Right lobe of liver (tissue), 6 donors: ENCODE measurements around the gene CPEB4. TPM values are rescaled to one million over a fixed set of nuclear protein-coding genes. Genes with fewer than 3 reads are reported as not detected.

Source experiments
- ATAC-seq, 4 donors: fragments of 200-7000 bp; cut with Tn5 transposase; one replicate each; pipeline ENCODE4 v1.9.1; 2020; ENCODE audit warnings: mild to moderate bottlenecking in 4 of 4, moderate library complexity in 4 of 4
- DNase-seq, 3 donors: peaks; one replicate each; pipeline ENCODE4 v3.0.0-alpha.2; 2020
- H3K27ac ChIP-seq, 3 donors: fragments of 200-600 bp; one replicate each; pipeline ENCODE4 v1.8.0; 2022
- H3K27me3 ChIP-seq, 2 donors: fragments of 200-600 bp; one replicate each; pipeline ENCODE4 v1.8.0; 2022
- H3K36me3 ChIP-seq, 4 donors: fragments of 200-600 bp; sonication (generic) in 1 of 4; one replicate each; pipeline versions ENCODE4 v1.5.1 to v1.8.0; 2017 to 2022; ENCODE audit warnings: control low read depth in 1 of 4
- H3K4me1 ChIP-seq, 4 donors: fragments of 200-600 bp; sonication (generic) in 1 of 4; one replicate each; pipeline versions ENCODE4 v1.5.1 to v1.8.0; 2017 to 2022; ENCODE audit warnings: control low read depth in 1 of 4
- H3K4me3 ChIP-seq, 3 donors: fragments of 200-600 bp; one replicate each; pipeline ENCODE4 v1.8.0; 2022
- H3K9me3 ChIP-seq, 4 donors: fragments of 200-600 bp; sonication (generic) in 1 of 4; one replicate each; pipeline versions ENCODE4 v1.5.1 to v1.8.0; 2017 to 2022; ENCODE audit warnings: control low read depth in 1 of 4
- POLR2A ChIP-seq: fragments of 450-650 bp; IDR thresholded peaks from one replicate; pipeline ENCODE4 v1.6.1; 2017; ENCODE audit warnings: antibody characterized with exemption, mild to moderate bottlenecking
- WGBS: methylation state at CpG from one replicate; pipeline ENCODE4 v1.1.6; 2018; ENCODE audit warnings: low coverage, low lambda C conversion rate; ENCODE audit not compliant: insufficient coverage; ENCODE audit errors: missing lambda C conversion rate; 5-methylcytosine and 5-hydroxymethylcytosine counted together
- intact Hi-C, 2 donors: fragments of 100-400 bp; cut with DNase I; formaldehyde crosslinking; loops; one replicate each; pipeline versions ENCODE4 v1.11.2 to v1.14.1; 2022
- total RNA-seq, 6 experiments: library from RNA; depleted of rRNA in 2 of 6; stranded (reverse); fragments of >200 nt in 2 of 6; fragmentation: NEBNext Ultra II Directional in 3 of 6; extraction: Animal tissue kit (Norgen Biotek cat#: 25700) in 3 of 6; gene quantifications; one replicate each; pipeline versions ENCODE4 v1.1.0 to v1.2.4, GENCODE V29; 2016 to 2023
- TF ChIP-seq, protein P1 (sequence below), 4 donors: fragments of 200-600 bp in 3 of 4; fragments of 450-650 bp in 1 of 4; IDR thresholded peaks; one replicate each; pipeline versions ENCODE4 v1.5.1 to v1.8.0; 2016 to 2022; ENCODE audit warnings: antibody characterized with exemption in 4 of 4, mild to moderate bottlenecking in 2 of 4
- donor health status: DM: no; HTN: yes; CAD: no.
- donor health status: DM: no; HTN: no; CAD: no.
- donor health status: DM: no; HTN: no; CAD: no.
- donor health status: DM: no; HTN: yes; CAD: no.
- donor health status: DM: no; HTN: yes; CAD: no.

The CPEB4 gene
- total RNA-seq, 6 experiments from 2014 or later, result 27.3 to 49.9 (median 40.0) TPM

DNA sequence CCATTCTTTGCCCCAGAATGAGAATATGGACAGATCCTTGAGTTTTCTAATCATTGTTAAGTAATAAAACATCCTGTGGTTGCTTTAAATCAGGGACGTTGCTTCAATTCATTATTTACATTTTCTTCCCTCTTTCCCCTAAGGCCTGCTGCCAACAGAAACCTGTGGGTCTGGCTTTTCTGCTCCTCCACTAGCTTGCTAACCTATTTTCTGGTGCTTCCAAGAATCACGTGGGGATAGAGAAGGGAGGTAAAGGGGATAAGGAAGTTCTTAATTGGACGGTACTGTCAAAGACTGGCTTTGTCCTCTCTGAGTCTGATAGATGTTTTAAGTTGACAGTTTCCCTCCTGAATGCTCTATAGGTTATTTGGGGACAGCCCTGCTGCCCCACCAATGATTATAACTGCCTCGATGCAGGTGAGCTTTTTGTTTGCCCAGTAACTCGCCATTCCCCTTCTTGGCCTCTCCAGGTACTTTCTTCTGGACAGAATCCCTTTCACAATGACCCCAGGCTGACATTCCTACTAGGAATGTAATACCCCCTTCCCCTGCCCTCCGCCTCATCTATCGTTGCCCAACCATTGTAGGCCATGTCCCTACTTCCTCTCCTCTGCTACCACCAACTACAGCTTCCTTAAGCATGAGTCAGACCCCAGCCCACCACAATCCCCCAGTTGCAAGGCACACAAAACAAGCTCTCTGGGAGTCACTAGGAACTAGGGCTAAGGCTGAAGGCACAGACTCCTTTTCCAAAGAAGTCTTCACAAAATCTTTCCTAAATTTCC, 19.9 kb upstream of the CPEB4 start:
- TF ChIP-seq, protein P1, sequence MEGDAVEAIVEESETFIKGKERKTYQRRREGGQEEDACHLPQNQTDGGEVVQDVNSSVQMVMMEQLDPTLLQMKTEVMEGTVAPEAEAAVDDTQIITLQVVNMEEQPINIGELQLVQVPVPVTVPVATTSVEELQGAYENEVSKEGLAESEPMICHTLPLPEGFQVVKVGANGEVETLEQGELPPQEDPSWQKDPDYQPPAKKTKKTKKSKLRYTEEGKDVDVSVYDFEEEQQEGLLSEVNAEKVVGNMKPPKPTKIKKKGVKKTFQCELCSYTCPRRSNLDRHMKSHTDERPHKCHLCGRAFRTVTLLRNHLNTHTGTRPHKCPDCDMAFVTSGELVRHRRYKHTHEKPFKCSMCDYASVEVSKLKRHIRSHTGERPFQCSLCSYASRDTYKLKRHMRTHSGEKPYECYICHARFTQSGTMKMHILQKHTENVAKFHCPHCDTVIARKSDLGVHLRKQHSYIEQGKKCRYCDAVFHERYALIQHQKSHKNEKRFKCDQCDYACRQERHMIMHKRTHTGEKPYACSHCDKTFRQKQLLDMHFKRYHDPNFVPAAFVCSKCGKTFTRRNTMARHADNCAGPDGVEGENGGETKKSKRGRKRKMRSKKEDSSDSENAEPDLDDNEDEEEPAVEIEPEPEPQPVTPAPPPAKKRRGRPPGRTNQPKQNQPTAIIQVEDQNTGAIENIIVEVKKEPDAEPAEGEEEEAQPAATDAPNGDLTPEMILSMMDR (IDR thresholded peaks at IDR 0.05), result no peak
- TF ChIP-seq POLR2A, result no peak
- 61% methylated on average over 7 of the region's 7 CpGs for WGBS
- Histone ChIP-seq H3K4me1 (no peaks in the 10 kb centered on the region), H3K27ac (no peak overlapping the region), H3K36me3 (no peaks in the 10 kb centered on the region), H3K27me3 (no peaks in the 10 kb centered on the region), H3K9me3 (no peaks in the 10 kb centered on the region), H3K4me3 (no peak overlapping the region)
- intact Hi-C loops, result no loop called here
- peak in 1 of 4 donors; percentile 10 for ATAC-seq
- no peak for DNase-seq

DNA sequence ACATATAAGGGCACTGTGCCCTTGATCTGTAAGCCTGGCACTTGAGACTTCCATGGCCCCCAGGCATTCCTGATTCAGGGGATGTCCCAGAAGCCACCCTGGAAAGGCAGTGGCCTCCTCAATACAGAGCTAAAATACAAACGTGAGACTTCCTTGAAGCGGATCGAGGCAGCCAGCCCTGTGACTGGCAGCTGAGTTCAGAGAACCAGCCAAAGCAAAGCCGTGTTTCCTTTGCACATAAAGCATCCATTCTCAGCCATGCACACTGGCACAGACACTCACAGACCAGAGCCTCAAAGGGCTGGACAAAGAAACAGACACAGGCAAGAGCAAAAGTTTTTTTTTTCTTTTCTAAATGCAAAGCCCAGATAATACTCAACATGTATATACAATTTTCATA, 18.8 kb upstream of the CPEB4 start:
- DNase-seq (no peak), ATAC-seq (no peak)
- peaks cover 0 to 5% (median 0%) of the 10 kb centered on the region in 4 donors for H3K4me1 ChIP-seq
- no peaks in the 10 kb centered on the region for H3K9me3 ChIP-seq
- no peak for TF ChIP-seq POLR2A
- TF ChIP-seq, protein P1 (IDR thresholded peaks at IDR 0.05), result no peak
- no peaks in the 10 kb centered on the region for H3K27me3 ChIP-seq
- no peak overlapping the region for H3K27ac ChIP-seq
- no peaks in the 10 kb centered on the region for H3K36me3 ChIP-seq
- H3K4me3 ChIP-seq, result no peak overlapping the region
- WGBS, result 51% methylated on average over 2 of the region's 4 CpGs
- intact Hi-C loops, result no loop called here

DNA sequence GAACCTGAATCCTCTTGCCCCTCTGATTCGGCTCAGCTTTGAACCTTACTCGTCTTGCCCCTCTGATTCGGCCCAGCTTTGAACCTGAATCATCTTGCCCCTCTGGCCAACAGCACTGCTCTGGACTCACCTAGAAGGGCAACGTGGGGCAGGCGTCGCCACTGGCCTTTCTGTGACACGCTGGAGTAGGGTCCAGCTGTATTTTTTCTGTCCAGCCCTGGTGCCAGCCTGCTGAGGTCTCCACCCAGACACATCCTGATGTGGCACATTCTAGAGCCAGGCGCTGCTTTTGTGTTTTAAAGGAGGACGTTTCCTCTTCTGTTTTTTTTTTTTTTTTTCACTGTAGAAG, 15.2 kb upstream of the CPEB4 start:
- intact Hi-C loops, result no loop called here

DNA sequence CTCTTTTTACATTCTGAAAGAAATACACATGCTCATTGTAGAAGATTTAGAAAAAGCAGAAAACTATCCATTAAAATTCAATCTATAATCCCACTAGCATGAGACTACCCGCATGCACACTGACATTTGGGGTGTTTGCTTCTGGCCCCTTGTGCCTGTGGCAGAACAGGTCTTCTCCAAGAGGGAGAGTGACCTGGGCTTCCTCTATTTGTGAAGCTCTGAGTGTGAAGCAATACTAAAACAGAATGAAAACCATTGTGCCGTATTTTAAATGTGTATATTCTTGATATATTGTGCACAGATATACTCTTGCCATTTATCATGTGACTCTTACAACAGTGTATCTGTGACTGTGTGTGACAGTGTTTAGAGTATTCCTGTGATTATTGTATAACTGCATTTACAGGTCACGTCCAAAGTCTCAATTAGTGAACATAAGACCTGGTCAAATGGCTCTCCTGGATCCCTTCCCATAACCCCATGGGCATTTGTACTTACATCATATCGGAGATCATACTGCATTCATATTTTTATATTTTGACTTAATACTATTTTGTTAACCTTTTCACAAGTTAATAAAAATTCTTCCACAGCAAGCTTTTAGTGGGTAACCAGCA, 14.7 kb upstream of the CPEB4 start:
- DNase-seq (no peak), ATAC-seq (peak; percentile 39 to 46 (median 44))
- no peak overlapping the region for H3K27ac ChIP-seq
- peaks cover 0 to 7% (median 0%) of the 10 kb centered on the region in 4 donors for H3K4me1 ChIP-seq
- no peaks in the 10 kb centered on the region for H3K27me3 ChIP-seq
- H3K9me3 ChIP-seq, result no peaks in the 10 kb centered on the region
- intact Hi-C loops, result no loop called here
- TF ChIP-seq, protein P1 (IDR thresholded peaks at IDR 0.05), result no peak
- TF ChIP-seq POLR2A, result no peak
- H3K36me3 ChIP-seq, result no peaks in the 10 kb centered on the region
- 53% methylated on average over 4 of the region's 4 CpGs for WGBS
- no peak overlapping the region for H3K4me3 ChIP-seq

More for the DNA sequence above, 15.2 kb upstream of the CPEB4 start:
- TF ChIP-seq, protein P1 (IDR thresholded peaks at IDR 0.05), result no peak
- no peak for TF ChIP-seq POLR2A
- ATAC-seq (peak; percentile 23 to 37 (median 26)), DNase-seq (no peak)
- Histone ChIP-seq H3K4me1 (peaks cover 0 to 5% (median 0%) of the 10 kb centered on the region in 4 donors), H3K4me3 (no peak overlapping the region), H3K36me3 (no peaks in the 10 kb centered on the region), H3K27ac (no peak overlapping the region), H3K9me3 (no peaks in the 10 kb centered on the region), H3K27me3 (no peaks in the 10 kb centered on the region)
- WGBS, result 77% methylated on average over 6 of the region's 9 CpGs
